ENCODE data around the gene PLEKHD1. TPM values are rescaled to one million over a fixed set of nuclear protein-coding genes. Genes with fewer than 3 reads are reported as not detected.

PLEKHD1 gene
- total RNA-seq, 1 experiment from 2014 or later = 1.0 TPM

- TF ChIP-seq CREB1 (CRISPR knock-in tag; IDR thresholded peaks at IDR 0.05) (no peak), IRF1 (CRISPR knock-in tag; IDR thresholded peaks at IDR 0.05) (no peak), ARID4B (CRISPR knock-in tag; IDR thresholded peaks at IDR 0.05; ENCODE audit: borderline replicate concordance) (no peak), NR3C1 (CRISPR knock-in tag; conservative IDR thresholded peaks at IDR 0.05; ENCODE audit: low read depth) (no peak)
Observed at GRCh38 chr14:69535230-69535848, 50.8 kb downstream of the PLEKHD1 start (continued).

GRCh38 chr14:69536971-69537370, 52.4 kb downstream of the PLEKHD1 start:
- Mint-ChIP-seq H3K9me3 (no peaks in the 10 kb centered on the region), H3K27ac (no peak overlapping the region), H3K36me3 (no peaks in the 10 kb centered on the region), H3K27me3 (ENCODE audit: low read depth) (0 out of 2 replicates have a peak, but pooled peaks cover 3% of the 10 kb centered on the region), H3K4me1 (0 out of 2 replicates have a peak, but pooled peaks cover 7% of the 10 kb centered on the region), H3K4me3 (no peak overlapping the region)
- CTCF ChIA-PET = interaction anchor here (1.2 to 4.5 kb wide), 2 partner anchors 11 to 36 kb away, joined by 8 to 79 read pairs; partner anchors contain the start of gene CCDC177
- POLR2A ChIA-PET = no interaction called here
- ATAC-seq (no peak), DNase-seq (ENCODE audit: low spot score) (no peak)
- no peak for TF ChIP-seq RELA (CRISPR knock-in tag; IDR thresholded peaks at IDR 0.05; ENCODE audit: borderline replicate concordance)

- Mint-ChIP-seq H3K36me3 (no peaks in the 10 kb centered on the region), H3K27ac (no peak overlapping the region), H3K27me3 (ENCODE audit: low read depth) (0 out of 2 replicates have a peak, but pooled peaks cover 3% of the 10 kb centered on the region), H3K9me3 (no peaks in the 10 kb centered on the region), H3K4me1 (0 out of 2 replicates have a peak, but pooled peaks cover 7% of the 10 kb centered on the region), H3K4me3 (no peak overlapping the region)
- ATAC-seq = no peak
- POLR2A ChIA-PET = no interaction called here
- TF ChIP-seq USF2 (CRISPR knock-in tag; IDR thresholded peaks at IDR 0.05) = no peak
- no peak for TF ChIP-seq SP1 (CRISPR knock-in tag; conservative IDR thresholded peaks at IDR 0.05)
- TF ChIP-seq NFE2L1 (CRISPR knock-in tag; IDR thresholded peaks at IDR 0.05) = no peak
- TF ChIP-seq JAZF1 (CRISPR knock-in tag; IDR thresholded peaks at IDR 0.05) = no peak
- no peak for TF ChIP-seq OVOL2 (CRISPR knock-in tag; IDR thresholded peaks at IDR 0.05; ENCODE audit: borderline replicate concordance)
- CTCF ChIA-PET = interaction anchor here (0.6 to 4.5 kb wide), 3 partner anchors 10 to 272 kb away, joined by 3 to 79 read pairs (median 8); partner anchors contain the start of gene CCDC177
- DNase-seq (ENCODE audit: low spot score) = no peak
Observed at GRCh38 chr14:69537900-69538299, 53.4 kb downstream of the PLEKHD1 start.

- no peaks in the 10 kb centered on the region for H3K9me3 Mint-ChIP-seq
- POLR2A ChIA-PET = interaction anchor here (0.6 kb wide), 1 partner anchor 11 kb away, joined by 3 read pairs; no protein-coding TSS in a partner anchor
- ATAC-seq (no peak), DNase-seq (ENCODE audit: low spot score) (no peak)
- H3K27me3 Mint-ChIP-seq (ENCODE audit: low read depth) = no peaks in the 10 kb centered on the region
- CTCF ChIA-PET = interaction anchor here (1.2 to 4.5 kb wide), 2 partner anchors 10 to 34 kb away, joined by 5 to 79 read pairs; partner anchors contain the start of gene CCDC177
- H3K27ac Mint-ChIP-seq = no peak overlapping the region
- no peak overlapping the region for H3K4me3 Mint-ChIP-seq
- H3K36me3 Mint-ChIP-seq = no peaks in the 10 kb centered on the region
- H3K4me1 Mint-ChIP-seq = 0 out of 2 replicates have a peak, but pooled peaks cover 7% of the 10 kb centered on the region
- TF ChIP-seq SP1 (CRISPR knock-in tag; conservative IDR thresholded peaks at IDR 0.05) (no peak), JUN (CRISPR knock-in tag; IDR thresholded peaks at IDR 0.05) (no peak), ZSCAN18 (CRISPR knock-in tag; IDR thresholded peaks at IDR 0.05) (no peak), ERG (CRISPR knock-in tag; IDR thresholded peaks at IDR 0.05) (no peak), GABPB1 (CRISPR knock-in tag; IDR thresholded peaks at IDR 0.05) (no peak), ZNF138 (CRISPR knock-in tag; conservative IDR thresholded peaks at IDR 0.05) (no peak), PREB (CRISPR knock-in tag; IDR thresholded peaks at IDR 0.05; ENCODE audit: borderline replicate concordance) (no peak)
Observed at GRCh38 chr14:69538766-69539165, 54.2 kb downstream of the PLEKHD1 start.
